Activated gamma-delta T cell treated with anti-CD3 and anti-CD28 coated beads, Interleukin-2, amount 50 U/mL, for 16 hours (primary cell): ENCODE data around the gene XIRP1.
"Not testable (repeated sequence)": the region's sequence is repeated elsewhere in the genome, so short reads cannot be mapped to it uniquely, and the experiment has no call there.

Experiments used
- DNase-seq: peaks from one replicate; pipeline ENCODE4 v3.0.0-alpha.2; 2020; ENCODE audit warnings: low read depth

XIRP1 gene, protein sequence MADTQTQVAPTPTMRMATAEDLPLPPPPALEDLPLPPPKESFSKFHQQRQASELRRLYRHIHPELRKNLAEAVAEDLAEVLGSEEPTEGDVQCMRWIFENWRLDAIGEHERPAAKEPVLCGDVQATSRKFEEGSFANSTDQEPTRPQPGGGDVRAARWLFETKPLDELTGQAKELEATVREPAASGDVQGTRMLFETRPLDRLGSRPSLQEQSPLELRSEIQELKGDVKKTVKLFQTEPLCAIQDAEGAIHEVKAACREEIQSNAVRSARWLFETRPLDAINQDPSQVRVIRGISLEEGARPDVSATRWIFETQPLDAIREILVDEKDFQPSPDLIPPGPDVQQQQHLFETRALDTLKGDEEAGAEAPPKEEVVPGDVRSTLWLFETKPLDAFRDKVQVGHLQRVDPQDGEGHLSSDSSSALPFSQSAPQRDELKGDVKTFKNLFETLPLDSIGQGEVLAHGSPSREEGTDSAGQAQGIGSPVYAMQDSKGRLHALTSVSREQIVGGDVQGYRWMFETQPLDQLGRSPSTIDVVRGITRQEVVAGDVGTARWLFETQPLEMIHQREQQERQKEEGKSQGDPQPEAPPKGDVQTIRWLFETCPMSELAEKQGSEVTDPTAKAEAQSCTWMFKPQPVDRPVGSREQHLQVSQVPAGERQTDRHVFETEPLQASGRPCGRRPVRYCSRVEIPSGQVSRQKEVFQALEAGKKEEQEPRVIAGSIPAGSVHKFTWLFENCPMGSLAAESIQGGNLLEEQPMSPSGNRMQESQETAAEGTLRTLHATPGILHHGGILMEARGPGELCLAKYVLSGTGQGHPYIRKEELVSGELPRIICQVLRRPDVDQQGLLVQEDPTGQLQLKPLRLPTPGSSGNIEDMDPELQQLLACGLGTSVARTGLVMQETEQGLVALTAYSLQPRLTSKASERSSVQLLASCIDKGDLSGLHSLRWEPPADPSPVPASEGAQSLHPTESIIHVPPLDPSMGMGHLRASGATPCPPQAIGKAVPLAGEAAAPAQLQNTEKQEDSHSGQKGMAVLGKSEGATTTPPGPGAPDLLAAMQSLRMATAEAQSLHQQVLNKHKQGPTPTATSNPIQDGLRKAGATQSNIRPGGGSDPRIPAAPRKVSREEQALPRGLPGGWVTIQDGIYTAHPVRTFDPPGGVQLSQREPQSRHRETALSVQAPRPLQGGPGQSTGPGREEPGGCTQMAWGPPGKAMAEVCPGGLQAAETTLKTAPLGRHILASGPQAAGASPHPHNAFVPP (N-terminal part only)

DNA sequence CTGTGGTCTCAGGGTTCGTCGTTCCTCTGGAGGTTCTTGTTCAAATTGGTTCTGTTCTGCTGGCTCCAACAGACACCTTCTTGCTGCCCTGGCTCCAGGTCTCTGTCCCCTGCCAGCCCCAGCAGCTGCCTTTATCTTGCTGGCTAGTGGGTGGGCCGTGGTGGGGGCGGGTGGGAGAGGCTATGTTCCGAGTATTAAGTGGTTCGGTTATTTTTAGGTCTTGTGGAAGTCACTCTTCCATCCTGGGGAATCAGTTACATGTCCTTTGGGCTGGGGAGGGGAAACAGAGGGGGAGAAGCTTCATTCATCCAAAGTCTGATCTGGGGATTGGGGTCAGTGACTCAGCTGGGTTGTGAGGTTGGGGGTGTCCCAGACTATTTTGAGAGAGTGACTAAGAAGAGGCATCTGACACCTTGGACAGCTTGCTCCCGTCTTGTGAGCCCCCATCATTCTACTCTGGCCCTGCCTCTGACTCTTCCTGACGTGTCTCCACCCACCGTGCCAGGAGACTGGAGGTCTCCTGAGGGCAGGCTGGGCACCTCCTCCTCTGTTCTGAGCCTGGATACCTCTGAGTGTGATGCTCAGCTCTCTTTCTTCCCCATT lies at the start of gene XIRP1:
Gene XIRP1, minus strand, starts transcription at position 106 of the 603 bp plus-strand sequence. CDS start 3,150 bp downstream, outside the sequence.
- no peak for DNase-seq

DNA sequence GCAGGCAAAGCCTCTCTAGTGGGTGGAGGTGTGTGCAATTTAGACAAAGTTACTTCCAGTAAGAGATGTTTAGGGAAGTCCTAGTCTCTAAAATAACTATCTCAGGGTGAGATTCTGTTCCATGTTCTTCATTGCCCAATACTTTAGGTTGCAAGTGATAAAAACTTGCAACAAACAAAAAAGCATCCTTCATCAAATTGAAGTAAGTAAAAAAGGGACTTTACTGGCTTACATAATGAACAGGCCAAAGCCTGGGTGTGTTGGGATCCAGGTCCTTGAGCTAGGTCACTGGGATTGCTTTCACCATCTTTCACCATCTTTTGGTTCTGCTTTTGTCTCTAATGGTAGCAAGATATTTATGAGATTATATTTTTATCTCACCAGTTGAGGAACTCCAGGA lies 49.2 kb upstream of the XIRP1 start:
- no peak for DNase-seq

DNA sequence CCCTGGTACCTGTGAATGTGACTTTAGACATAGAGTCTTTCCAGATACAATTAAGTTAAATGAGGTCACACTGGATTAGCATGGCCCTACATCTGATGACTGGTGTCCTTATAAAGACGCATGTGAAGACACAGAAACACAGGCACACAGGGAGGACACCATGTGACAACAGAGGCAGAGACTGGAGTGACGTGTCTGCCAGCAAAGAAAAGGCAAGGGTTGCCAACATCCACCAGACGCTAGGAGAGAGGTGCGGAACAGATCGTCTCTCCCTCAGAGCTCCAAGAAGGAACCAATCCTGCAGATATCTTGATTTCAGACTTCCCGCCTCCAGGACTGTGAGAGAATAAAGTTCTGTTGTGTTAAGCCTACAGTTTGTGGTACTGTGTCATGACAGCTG lies 44.6 kb upstream of the XIRP1 start:
- no peak for DNase-seq

DNA sequence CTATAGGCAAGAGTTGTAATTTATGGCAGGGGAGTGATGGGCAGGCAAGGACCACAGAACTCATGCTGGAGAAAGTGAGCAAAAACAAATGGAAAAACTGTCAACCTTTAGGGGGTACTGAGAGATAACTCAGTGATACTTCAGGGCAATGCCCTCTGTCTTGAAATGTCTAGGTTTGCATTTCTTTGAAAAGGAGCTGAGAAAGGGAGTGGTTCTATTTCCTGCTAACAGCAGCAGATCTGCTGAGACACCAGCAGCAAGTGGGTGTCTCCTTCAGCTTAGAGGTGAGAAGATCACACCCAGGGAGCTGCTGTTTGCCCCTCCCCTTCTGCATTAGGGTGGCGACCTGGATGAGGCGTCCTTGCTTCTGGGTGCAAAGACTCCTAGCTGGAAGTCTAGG lies 42.3 kb upstream of the XIRP1 start:
- peak; percentile 7 for DNase-seq

DNA sequence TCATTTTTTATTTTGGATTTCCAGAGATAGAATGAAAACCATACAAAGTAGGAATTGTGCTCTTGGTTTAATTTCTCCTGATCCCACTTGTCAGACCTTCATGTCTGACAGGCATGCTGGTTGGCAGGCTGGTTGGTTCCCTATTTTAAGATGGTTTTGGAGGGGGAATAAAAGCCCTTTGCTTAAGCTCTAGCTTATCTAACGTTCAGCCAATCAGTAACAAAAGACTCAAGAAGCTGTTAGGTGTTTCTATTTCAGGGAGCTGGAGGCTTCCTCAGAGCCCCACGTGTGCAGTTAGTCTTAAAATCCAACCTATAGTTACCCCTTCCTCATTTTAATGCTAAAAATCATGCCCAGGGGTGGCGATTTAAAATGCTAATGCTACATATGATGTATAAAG lies 40.5 kb upstream of the XIRP1 start:
- DNase-seq, result no peak

DNA sequence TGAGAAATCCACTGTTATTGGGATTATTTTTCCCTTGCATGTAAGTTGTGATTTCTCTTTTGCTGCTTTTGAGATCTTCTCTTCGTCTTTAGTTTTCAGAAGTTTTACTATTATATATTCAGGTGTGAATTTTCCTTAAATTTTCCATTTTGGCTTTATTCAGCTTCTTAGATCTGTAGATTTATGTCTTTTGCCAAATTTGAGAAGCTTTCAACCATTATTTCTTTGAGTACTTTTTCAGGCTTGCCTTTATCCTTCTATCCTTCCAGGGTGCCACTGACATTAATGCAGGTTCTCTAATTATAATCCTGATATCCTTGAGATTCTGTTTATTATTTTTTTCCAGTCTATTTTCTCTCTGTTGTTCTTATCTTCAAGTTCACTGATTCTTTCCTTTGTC lies 38.1 kb upstream of the XIRP1 start:
- no peak for DNase-seq

DNA sequence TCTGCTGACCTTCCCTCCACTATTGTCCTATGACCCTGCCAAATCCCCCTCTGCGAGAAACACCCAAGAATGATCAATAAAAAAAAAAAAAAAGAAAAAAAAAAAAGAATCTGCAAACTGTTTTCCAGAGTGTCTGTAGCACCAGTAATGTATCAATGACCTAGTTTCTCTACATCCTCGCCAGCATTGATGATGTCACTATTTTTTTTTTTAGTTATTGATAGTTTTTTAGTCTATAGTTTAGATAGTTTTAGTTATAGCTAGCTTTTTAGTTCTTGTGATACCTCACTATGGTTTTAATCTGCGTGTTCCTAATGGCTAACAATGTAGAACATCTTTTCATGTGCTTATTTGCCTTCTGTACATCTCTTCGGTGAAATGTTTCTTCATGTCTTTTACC lies 36.1 kb upstream of the XIRP1 start:
- no peak for DNase-seq

DNA sequence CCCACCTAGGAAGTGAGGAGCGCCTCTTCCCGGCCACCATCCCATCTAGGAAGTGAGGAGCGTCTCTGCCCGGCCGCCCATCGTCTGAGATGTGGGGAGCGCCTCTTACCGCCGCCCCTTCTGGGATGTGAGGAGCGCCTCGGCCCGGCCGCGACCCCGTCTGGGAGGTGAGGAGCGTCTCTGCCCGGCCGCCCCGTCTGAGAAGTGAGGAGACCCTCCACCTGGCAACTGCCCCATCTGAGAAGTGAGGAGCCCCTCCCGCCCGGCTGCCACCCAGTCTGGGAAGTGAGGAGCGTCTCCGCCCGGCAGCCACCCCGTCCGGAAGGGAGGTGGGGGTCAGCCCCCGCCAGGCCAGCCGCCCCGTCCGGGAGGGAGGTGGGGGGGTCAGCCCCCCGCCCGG lies 35.2 kb upstream of the XIRP1 start:
- DNase-seq, result not testable (repeated sequence)

DNA sequence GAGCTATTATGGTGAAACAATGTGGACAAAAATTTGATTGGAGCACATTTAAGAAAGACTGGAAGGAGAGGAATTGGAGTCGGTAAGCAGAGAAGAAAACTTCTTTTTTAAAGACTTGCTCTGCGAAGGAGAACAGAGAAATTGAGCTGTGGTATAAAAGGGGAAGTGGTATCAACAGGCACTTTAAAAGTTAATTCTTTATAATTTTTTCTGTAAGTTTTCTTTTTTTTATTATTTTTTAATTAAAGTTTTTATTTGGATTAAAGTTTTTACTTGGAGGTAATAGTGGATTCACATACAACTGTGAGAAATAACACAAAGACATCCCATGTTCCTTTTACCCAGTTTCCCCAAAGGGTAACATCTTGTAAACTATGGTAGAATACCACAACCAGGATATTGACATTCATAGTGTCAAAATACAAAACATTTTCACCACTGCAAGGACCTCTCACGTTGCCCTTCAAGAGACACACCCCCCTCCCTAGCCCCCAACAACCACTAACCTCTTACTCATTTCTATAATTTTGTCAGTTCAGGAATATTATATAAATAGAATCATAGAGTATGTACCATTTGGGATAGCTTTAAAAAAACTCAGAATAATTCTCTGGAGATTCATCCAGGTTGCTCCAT lies 33.8 kb upstream of the XIRP1 start:
- no peak for DNase-seq

DNA sequence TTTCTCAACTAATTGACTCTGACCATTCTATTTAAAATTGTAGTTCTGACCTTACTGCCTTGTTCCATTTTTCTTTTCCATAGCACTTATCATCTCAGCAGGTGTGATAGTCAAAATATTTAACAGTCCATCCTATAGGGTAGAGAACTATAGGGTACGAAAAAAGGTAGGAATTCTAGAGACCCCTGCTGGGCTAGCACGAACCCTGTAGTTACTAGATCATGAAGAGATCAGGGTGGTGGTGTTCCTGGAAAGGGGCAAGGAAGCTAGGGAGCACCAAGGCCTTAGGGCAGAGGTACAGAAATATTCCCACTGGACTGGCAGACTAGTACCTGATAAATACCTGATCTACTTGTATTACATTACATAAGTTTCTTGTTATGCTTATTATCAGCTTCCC lies 31.9 kb upstream of the XIRP1 start:
- no peak for DNase-seq

DNA sequence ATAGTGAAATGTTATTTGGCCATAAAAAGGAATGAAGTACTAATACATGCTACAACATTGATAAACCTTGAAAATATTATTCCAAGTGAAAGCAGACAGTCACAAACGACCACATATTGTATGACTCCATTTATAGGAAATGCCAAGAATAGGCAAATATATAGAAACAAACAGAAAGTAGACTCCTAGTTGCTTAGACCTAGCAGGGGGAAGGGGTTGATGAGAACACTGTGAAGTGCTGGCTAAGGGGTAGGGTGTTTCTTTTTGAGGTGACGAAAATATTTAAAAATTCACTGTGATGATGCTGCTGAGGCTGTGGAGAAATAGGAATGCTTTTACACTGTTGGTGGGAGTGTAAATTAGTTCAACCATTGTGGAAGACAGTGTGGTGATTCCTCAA lies 30.5 kb upstream of the XIRP1 start:
- DNase-seq, result no peak

DNA sequence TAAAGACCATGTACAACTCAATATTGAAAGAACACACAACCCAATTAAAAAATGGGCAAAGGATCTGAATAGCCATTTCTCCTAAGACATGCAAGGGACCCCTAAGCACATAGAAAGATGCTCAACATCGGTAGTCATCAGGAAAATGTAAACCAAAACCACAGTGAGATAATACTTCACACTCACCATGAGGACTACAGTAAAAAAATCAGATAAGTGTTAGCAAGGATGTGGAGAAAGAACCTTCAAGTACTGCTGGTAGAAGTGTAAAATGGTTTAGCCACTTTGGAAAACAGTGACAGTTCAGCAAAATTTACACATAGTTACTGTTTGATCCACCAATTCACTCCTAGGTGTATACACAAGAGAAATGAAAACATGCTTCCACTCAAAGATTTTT lies 30.1 kb upstream of the XIRP1 start:
- DNase-seq, result no peak

DNA sequence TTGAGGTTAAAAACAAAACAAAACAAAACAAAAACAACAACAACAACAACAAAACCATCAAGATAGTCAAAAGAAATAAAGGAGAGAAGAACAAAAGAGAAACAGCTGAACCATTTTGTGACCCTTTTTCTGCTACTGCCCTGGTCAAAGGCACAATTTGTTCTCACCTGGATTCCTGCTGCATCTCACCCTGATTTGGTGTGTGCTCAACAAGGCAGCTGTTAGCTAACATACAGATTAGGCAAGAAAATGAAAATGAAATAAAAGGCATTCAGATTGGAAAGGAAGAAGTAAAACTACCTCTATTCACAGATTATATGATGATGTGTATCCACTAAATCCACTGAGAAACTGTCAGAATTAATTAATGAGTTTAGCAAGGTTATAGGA lies 28.7 kb upstream of the XIRP1 start:
- DNase-seq, result no peak

DNA sequence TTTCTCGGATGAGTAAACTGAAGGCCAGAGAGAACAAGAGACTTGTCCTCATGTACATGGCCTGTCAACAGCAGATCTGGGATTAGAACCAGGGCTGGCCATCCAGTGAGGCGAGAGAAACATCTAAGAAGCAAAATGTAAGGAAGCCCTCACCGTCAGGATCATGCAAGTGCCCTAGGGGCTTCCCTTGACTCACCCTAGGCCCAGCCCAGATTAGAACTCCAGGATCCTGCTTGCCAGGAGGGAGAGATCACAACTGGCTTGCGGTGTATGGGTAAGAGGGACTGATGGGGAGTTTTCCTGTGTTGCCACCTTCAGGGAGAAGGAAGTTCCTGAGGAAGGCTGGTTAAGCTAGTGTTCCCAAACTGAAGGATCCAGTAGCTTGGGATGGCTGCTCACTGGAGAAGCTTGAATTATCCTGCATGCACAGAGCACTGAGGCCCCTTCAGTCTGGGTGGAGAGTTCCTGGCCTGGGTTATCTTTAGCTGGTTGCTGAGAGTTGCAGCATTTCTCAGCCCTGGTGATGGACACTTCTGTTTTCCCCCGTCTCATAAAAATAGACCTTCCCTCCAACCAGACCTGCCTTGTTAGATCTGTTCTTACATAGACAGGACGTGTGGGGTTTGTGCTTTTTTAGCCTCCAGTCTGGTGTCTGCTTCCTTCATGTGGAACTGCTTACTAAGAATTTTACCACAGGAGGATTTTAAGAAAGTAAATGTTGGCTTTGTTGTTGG lies 28.2 kb upstream of the XIRP1 start:
- no peak for DNase-seq

DNA sequence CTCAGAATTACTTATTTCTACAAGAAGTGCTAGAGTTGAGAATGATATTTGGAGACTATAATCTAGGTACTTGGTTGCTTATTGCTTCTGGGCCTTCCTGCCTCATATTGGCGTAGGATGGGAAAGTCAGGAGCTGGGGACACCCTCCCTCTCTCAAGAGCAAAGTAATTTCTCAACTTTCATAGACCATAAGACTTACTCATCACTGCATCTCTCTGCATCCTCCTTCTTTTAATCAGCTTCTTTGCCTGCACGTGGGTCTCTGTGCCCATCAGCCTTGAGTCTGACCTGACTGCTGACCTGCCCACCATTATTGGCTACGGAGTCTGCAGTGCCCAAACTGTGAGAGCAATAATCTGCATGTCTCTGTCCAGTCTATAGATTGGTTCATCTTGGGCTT lies 27.3 kb upstream of the XIRP1 start:
- DNase-seq, result no peak

DNA sequence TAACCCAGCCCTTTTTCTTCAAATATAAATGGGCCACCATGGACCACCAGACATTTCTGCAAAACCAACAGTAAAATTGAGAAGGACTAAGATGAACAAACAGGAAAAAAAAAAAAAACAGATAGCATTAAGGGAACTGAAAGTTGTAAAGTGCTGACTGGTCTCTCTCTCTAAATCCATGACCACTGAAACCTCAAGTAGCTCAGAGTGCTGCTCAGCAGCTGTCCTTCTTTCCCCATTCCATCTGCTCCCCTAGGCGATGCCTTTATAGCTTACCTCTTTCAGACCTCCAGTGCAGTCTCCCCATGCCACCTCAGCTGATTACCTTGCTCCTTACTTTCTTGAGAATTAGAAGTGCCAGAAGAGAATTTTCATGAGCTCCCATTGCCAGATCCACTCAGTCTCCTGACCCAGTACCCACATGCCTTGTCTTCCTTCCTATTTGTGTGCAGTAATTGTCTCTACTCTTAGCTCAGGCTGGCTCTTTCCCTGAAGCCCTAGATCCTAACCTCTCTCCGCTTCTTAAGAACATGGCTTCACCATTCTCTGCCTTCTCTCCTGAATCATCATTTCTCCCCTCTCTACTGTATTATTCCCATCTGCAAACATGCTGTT lies 23.9 kb upstream of the XIRP1 start:
- DNase-seq, result no peak

DNA sequence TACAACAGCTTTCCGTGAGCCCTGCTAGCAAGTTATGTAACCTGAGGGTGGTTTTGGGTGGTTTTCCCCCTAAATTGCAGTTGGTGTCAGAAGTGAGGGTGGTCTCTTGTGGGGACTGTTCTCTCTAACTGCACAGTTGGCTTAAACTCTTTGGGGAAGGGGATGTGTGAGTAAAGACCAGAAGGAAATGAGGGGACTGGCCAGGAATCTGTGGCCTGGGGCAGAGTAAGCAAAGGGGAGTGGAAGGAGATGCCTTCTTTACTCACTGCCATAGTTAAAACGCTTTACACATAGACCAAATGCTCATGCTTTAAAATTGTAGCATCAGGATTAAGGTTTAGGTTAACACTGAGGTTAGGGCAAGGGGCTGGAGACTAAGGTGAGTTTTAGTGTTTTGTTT lies 21.2 kb upstream of the XIRP1 start:
- no peak for DNase-seq

DNA sequence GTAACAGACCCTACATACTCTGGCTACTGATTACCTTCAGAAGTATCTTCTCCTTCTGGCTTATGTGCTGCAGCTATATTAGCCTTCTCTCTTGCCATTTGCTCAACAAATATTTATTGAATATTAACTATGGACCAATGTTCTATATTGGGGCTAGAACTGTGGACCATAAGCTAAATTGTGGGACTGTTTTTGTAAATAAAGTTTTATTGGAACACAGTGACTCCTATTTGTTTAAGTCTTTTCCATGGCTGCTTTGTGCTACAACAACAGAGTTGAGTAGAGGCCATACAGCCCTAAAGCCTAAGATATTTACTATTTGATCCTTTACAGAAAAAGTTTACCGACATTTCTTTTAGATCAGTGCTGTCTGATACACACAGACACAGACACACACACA lies 20.3 kb upstream of the XIRP1 start:
- no peak for DNase-seq

DNA sequence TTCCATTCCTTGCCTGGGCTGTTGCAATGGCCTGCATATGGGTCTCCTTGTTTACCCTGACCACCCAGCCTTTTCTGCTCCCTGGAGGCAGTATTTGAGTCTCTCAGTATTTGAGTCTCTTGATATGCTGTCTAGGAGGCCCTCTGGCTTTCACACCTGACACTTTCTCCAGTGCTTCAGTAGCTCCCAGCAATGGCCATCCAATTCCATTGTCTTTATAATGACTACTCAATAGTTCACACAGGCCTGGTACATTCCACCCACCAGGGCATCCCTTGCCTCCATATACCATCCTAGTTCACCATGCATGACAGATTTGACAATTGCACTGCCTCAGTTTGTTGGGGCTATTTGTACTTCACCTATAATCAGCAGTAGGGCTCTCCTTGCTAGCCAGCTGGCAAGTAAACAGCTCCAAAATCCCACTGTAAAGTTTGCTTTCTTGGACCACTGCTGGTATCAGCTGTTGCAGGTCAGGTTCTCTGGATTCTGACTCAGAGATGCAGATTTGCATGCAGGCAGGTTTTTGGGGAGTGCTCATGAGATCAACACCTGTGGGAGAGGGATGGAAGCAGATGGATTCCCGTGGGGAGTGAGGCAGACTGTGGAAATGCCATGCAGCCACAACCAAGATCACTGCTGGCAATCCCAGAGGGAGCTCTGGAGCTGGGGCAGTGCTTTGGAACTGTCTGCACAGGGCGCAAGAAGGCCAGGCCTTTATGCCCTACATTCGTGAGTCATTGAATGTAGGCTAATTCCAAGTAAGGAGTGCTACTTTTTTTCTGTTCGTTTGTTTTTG lies 19.1 kb upstream of the XIRP1 start:
- DNase-seq, result no peak

DNA sequence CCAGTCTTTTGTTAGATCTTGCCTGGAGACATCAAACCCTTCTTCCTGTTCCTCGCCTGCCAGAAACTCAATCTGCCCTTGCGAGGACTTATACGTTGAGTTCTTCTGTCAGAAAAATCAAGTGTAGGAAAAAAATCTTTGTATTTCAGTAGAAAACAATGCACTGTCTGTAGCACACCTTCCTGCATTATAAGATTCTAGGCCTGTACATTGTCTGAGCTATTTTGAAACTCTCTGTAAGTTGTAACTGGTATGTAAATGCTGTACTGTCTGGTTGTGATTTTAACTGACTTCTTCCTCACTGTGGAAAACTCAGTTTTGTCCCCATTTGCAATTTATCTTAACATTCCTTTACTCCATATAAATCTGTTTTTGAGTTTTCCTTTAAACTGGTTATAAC lies 17.7 kb upstream of the XIRP1 start:
- no peak for DNase-seq
